Vagina (tissue), 2 donors: ENCODE measurements around the gene ANKRD35.

Experiments used
- POLR2A ChIP-seq, 2 donors: fragments of 450-650 bp; IDR thresholded peaks; one replicate each; pipeline ENCODE4 v1.6.1; 2017; ENCODE audit warnings: antibody characterized with exemption in 2 of 2, mild to moderate bottlenecking in 2 of 2, moderate library complexity in 2 of 2
- TF ChIP-seq, protein P1 (sequence below), 3 experiments: fragments of 450-650 bp in 2 of 3; fragments of 200-600 bp in 1 of 3; sonication (generic) in 1 of 3; IDR thresholded peaks; one replicate each; pipeline ENCODE4 v1.5.1; 2017 to 2019; ENCODE audit warnings: antibody characterized with exemption in 3 of 3, mild to moderate bottlenecking in 2 of 3, moderate library complexity in 2 of 3

DNA sequence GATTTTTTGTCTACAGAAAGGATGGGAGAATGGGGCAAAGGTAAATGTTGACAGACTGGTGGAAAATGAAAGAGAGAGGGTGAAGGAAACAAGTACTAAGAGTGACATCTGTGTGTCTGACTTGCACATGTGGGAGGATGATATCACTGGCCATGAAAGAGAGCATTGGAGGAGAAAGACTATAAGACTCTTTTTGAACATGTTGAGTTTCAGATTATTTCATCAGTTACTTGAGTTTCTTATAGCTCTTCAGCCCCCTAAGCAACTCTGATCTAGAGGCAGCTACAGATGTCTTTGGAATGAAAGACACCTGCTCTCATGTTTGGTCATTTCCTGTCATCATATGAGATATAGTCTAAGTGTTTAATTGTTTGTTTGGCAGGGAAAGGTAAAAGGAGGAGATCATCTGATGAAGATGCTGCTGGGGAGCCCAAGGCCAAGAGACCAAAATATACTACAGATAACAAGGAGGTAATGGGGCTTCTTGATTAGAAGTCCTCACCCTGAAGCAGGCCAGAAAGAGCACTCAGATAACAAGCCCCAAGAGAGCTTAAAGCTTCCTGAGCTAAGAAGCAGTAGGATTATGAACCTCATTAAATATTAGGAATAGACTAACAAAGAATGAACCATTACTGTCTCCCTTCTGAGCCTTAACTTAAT, 57.2 kb downstream of the ANKRD35 start:
- TF ChIP-seq, protein P1, sequence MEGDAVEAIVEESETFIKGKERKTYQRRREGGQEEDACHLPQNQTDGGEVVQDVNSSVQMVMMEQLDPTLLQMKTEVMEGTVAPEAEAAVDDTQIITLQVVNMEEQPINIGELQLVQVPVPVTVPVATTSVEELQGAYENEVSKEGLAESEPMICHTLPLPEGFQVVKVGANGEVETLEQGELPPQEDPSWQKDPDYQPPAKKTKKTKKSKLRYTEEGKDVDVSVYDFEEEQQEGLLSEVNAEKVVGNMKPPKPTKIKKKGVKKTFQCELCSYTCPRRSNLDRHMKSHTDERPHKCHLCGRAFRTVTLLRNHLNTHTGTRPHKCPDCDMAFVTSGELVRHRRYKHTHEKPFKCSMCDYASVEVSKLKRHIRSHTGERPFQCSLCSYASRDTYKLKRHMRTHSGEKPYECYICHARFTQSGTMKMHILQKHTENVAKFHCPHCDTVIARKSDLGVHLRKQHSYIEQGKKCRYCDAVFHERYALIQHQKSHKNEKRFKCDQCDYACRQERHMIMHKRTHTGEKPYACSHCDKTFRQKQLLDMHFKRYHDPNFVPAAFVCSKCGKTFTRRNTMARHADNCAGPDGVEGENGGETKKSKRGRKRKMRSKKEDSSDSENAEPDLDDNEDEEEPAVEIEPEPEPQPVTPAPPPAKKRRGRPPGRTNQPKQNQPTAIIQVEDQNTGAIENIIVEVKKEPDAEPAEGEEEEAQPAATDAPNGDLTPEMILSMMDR (IDR thresholded peaks at IDR 0.05), result no peak
- no peak for TF ChIP-seq POLR2A (IDR thresholded peaks at IDR 0.05)
